IPS-20b (cell line): Measurements from ENCODE around the gene PCBP1.
"Not testable (repeated sequence)": the region's sequence is repeated elsewhere in the genome, so short reads cannot be mapped to it uniquely, and the experiment has no call there.

ENCODE experiments used
- H3K27ac ChIP-seq: one replicate; pipeline ENCODE4 v1.5.1; 2013; ENCODE audit warnings: low read length
- H3K27me3 ChIP-seq: 2 replicates; pipeline ENCODE4 v1.6.1; 2013; ENCODE audit warnings: mild to moderate bottlenecking, low read length, inconsistent platforms; ENCODE audit not compliant: insufficient read depth
- H3K36me3 ChIP-seq: 2 replicates; pipeline ENCODE4 v1.6.1; 2013; ENCODE audit warnings: low read depth, mild to moderate bottlenecking, inconsistent platforms, low read length, moderate library complexity; ENCODE audit not compliant: insufficient read depth
- H3K4me1 ChIP-seq: 2 replicates; pipeline ENCODE4 v1.6.1; 2013; ENCODE audit warnings: mild to moderate bottlenecking, control low read depth, inconsistent platforms, low read length, moderate library complexity; ENCODE audit not compliant: insufficient read depth
- H3K4me3 ChIP-seq: 2 replicates; pipeline ENCODE4 v1.5.1; 2013; ENCODE audit warnings: mild to moderate bottlenecking, low read length, inconsistent platforms
- H3K9ac ChIP-seq: 2 replicates; pipeline ENCODE4 v1.6.1; 2013; ENCODE audit warnings: low read depth, mild to moderate bottlenecking, inconsistent platforms, low read length, moderate library complexity
- H3K9me3 ChIP-seq: 2 replicates; pipeline ENCODE4 v1.6.1; 2013; ENCODE audit warnings: mild to moderate bottlenecking, low read depth, low read length, inconsistent platforms; ENCODE audit not compliant: insufficient read depth

PCBP1 gene

GRCh38 chr2:70121627-70122372 lies 34.5 kb downstream of the PCBP1 start:
- peaks cover 16% of the 10 kb centered on the region; the same call in 1 of the 2 replicates for H3K4me1 ChIP-seq
- H3K4me3 ChIP-seq = no peak overlapping the region
- H3K9me3 ChIP-seq = no peaks in the 10 kb centered on the region
- peak overlapping the region; percentile 19; the same call in 1 of the 2 replicates for H3K9ac ChIP-seq
- H3K27ac ChIP-seq = no peak overlapping the region
- no peaks in the 10 kb centered on the region for H3K36me3 ChIP-seq
- no peaks in the 10 kb centered on the region for H3K27me3 ChIP-seq

- Histone ChIP-seq H3K27me3 (no peaks in the 10 kb centered on the region), H3K9me3 (no peaks in the 10 kb centered on the region), H3K36me3 (no peaks in the 10 kb centered on the region), H3K4me3 (no peak overlapping the region), H3K9ac (no peak overlapping the region), H3K4me1 (peaks cover 20% of the 10 kb centered on the region; the same call in 1 of the 2 replicates), H3K27ac (no peak overlapping the region)
These were observed 35.2 kb downstream of the PCBP1 start for GRCh38 chr2:70122470-70122869.

GRCh38 chr2:70123051-70123828 lies 36.0 kb downstream of the PCBP1 start:
- H3K27me3 ChIP-seq = no peaks in the 10 kb centered on the region
- H3K9me3 ChIP-seq = no peaks in the 10 kb centered on the region
- peak overlapping the region; percentile 93; the same call in 1 of the 2 replicates for H3K9ac ChIP-seq
- peak overlapping the region; percentile 72 for H3K4me3 ChIP-seq
- peak overlapping the region; percentile 85 for H3K27ac ChIP-seq
- peaks cover 25% of the 10 kb centered on the region; the same call in 1 of the 2 replicates for H3K4me1 ChIP-seq
- H3K36me3 ChIP-seq = no peaks in the 10 kb centered on the region

GRCh38 chr2:70123829-70124116 lies 36.5 kb downstream of the PCBP1 start:
- Histone ChIP-seq H3K4me1 (peaks cover 22% of the 10 kb centered on the region; the same call in 1 of the 2 replicates), H3K36me3 (no peaks in the 10 kb centered on the region), H3K9ac (peak overlapping the region; percentile 93; the same call in 1 of the 2 replicates), H3K27ac (peak overlapping the region; percentile 85), H3K27me3 (no peaks in the 10 kb centered on the region), H3K9me3 (no peaks in the 10 kb centered on the region), H3K4me3 (peak overlapping the region; percentile 72)

GRCh38 chr2:70124983-70125480 lies 37.8 kb downstream of the PCBP1 start:
- H3K27me3 ChIP-seq = no peaks in the 10 kb centered on the region
- H3K36me3 ChIP-seq = no peaks in the 10 kb centered on the region
- peak overlapping the region; percentile 72 for H3K4me3 ChIP-seq
- no peaks in the 10 kb centered on the region for H3K9me3 ChIP-seq
- H3K27ac ChIP-seq = peak overlapping the region; percentile 85
- H3K9ac ChIP-seq = peak overlapping the region; percentile 93
- peaks cover 17% of the 10 kb centered on the region; the same call in 1 of the 2 replicates for H3K4me1 ChIP-seq

- Histone ChIP-seq H3K27ac (peak overlapping the region; percentile 85), H3K4me3 (peak overlapping the region; percentile 72), H3K27me3 (no peaks in the 10 kb centered on the region), H3K36me3 (no peaks in the 10 kb centered on the region), H3K4me1 (peaks cover 17% of the 10 kb centered on the region; the same call in 1 of the 2 replicates), H3K9ac (peak overlapping the region; percentile 93; the same call in 1 of the 2 replicates), H3K9me3 (no peaks in the 10 kb centered on the region)
These were observed 38.2 kb downstream of the PCBP1 start for GRCh38 chr2:70125498-70125898.

- Histone ChIP-seq H3K4me3 (no peak overlapping the region), H3K4me1 (peaks cover 17% of the 10 kb centered on the region; the same call in 1 of the 2 replicates), H3K27ac (no peak overlapping the region), H3K9me3 (no peaks in the 10 kb centered on the region), H3K36me3 (no peaks in the 10 kb centered on the region), H3K9ac (no peak overlapping the region), H3K27me3 (no peaks in the 10 kb centered on the region)
These were observed 39.1 kb downstream of the PCBP1 start for GRCh38 chr2:70126413-70126812.

- no peaks in the 10 kb centered on the region for H3K36me3 ChIP-seq
- no peak overlapping the region for H3K27ac ChIP-seq
- H3K27me3 ChIP-seq = no peaks in the 10 kb centered on the region
- no peaks in the 10 kb centered on the region for H3K9me3 ChIP-seq
- peaks cover 23% of the 10 kb centered on the region for H3K4me1 ChIP-seq
- no peak overlapping the region for H3K9ac ChIP-seq
- no peak overlapping the region for H3K4me3 ChIP-seq
These were observed 40.7 kb downstream of the PCBP1 start for GRCh38 chr2:70128005-70128404.

GRCh38 chr2:70131344-70132143 lies 44.3 kb downstream of the PCBP1 start:
- Histone ChIP-seq H3K4me1 (peaks cover 17% of the 10 kb centered on the region), H3K9ac (peak overlapping the region; percentile 62; the same call in 1 of the 2 replicates)
- not testable (repeated sequence) for H3K27ac ChIP-seq, H3K4me3 ChIP-seq, H3K27me3 ChIP-seq, H3K36me3 ChIP-seq, H3K9me3 ChIP-seq

- H3K4me1 ChIP-seq = peaks cover 14% of the 10 kb centered on the region
These were observed 45.2 kb downstream of the PCBP1 start for GRCh38 chr2:70132244-70133126.

More at GRCh38 chr2:70132244-70133126, 45.2 kb downstream of the PCBP1 start:
- no peak overlapping the region; the same call in 1 of the 2 replicates for H3K4me3 ChIP-seq
- no peak overlapping the region for H3K27ac ChIP-seq
- no peaks in the 10 kb centered on the region for H3K36me3 ChIP-seq
- peak overlapping the region; percentile 62; the same call in 1 of the 2 replicates for H3K9ac ChIP-seq
- H3K9me3 ChIP-seq = no peaks in the 10 kb centered on the region
- H3K27me3 ChIP-seq = no peaks in the 10 kb centered on the region
